Stromal cell of bone marrow (primary cell): Measurements from ENCODE around the gene PELI2.
"Not testable (repeated sequence)": the region's sequence is repeated elsewhere in the genome, so short reads cannot be mapped to it uniquely, and the experiment has no call there.

Source experiments
- DNase-seq: peaks from one replicate; pipeline ENCODE4 v3.0.0-alpha.2; 2012; ENCODE audit warnings: low read depth

PELI2 gene

DNA sequence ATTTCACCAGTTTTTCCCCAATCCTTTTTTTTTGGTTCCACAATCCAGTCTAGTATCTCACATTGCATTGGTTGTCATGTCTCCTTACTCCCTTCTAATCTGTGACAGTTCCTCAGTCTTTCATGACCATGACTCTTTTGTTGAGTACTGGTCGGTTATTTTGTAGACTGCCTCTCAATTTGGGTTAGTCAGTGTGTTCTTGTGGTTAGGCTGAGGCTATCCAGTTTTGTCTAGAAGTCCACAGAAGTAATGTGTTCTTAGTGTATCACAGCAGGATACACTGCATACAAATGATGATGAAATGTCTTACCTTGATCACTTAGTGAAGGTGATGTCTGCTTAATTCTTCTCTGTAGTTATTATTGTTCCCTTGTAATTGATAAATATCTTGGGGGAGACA is 24.8 kb downstream of the PELI2 start:
- no peak for DNase-seq

DNA sequence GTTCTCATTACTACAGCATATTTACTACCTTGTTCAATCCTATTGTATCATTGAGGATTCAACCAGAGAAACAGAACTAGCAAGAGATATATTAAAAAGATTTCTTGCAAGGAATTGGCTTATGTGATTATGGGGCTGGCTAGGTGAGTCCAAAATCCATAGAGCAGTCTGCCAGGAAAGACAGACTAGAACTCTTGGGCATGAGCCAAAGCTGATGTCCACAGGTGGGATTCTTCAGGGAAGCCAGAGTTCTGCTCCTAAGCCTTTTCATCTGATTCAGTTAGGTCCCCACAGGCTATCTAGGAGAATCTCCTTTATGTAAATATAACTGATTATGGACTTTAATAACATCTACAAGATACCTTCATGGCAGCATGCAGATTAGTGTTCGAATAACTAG is 26.0 kb downstream of the PELI2 start:
- DNase-seq, result no peak

DNA sequence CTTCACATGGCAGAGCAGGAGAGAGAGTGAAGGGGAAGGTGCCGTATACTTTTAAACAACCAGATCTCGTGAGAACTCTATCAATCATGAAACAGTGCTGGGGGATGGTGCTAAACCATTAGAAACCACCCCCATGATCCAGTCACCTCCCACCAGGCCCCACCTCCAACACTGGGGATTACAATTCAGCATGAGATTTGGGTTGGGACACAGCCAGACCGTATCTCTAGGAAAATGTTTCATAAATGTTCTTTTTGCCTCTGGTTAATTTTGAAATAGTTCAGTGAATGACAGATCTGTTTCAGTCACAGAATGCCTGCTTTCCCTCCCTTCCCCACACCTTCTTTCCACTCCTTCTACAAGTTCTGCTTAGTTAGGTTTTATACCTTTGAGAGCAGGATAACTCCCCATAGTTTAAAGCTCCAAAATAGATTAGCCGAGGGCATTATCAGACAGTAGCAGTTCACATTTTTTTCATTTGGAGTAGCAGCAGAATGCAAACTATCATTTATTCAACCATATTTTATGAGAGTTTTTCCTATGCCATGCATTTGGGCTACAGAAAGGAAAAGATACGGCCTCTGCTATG is 27.1 kb downstream of the PELI2 start:
- no peak for DNase-seq

DNA sequence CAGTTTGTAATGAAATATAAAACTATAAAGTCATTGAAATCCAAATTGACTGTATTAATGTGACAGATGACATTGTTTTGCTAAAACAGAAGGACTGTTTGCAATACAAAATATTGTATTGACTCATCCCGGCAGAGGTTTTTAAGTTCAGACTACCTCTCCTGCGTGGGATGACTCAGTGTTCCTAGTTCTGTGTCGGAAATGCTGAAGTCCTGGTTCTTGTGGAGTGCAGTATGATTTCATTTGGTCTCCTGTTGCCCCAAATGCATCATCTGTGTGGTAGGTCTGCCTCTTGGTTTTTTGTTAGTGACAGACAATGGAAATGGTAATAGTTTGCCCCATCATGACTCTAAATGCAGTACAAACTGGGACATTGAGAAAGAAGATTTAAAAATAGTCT is 27.8 kb downstream of the PELI2 start:
- DNase-seq, result peak; percentile 40

DNA sequence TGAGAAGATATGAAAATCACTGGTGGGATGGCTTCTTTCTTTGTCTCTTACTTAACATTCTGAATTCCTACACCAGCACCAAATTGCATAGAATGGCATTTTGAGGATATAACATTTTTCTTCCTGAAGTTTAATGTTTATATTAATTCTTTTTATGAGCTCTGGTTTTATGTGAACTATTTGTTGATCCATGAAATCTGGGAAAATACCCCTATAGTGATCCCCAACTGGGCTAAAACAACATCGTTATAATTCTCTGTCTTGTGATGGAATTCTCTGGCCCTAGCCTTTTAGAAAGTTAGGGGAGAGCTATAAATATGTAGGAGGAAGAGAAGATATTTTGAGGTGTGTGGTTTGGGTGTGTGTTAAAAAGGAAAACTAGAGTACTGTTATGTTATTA is 29.2 kb downstream of the PELI2 start:
- DNase-seq, result no peak

DNA sequence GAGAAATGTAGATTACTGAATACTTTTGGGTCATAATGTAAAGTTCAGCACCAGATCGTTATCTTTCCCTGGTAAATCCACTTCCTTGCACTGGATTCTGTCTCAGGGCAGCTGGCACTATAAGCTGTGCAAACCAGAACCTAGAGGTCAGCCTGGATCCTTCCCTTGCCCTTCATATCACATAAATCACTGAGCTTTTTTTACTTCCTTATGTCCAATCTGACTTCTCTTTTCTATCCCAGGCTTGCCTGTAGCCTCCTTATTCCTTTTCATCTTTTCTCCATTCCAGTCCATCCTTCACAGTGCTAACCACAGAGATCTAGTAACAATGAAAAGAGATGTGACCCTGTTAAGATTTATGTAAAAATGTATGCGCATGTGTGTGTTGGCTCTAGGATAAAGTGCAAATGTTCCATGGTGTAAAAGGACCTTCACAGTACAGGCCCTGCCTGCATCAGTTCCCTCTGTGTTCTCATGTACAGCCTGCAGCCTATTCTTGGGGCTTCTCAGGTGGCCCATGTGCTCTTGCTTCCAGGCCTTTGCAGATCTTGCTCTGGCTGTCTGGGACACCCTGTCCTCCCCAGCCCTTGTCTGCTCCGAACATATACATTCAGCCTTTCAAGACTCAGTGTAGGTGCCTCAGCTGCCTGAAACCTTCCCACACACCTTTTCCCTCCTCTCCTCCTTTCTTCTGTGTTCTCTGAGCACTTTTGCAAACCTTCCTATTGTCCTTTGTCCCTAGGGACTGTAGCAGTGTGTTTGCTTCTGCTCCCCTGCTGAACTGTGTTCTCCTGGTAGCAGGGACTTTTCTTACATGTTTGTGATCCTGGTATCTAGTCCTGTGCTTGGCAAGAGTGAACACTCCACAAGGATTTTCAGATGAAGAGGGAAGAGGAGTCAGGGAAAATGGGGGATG is 30.0 kb downstream of the PELI2 start:
- no peak for DNase-seq

DNA sequence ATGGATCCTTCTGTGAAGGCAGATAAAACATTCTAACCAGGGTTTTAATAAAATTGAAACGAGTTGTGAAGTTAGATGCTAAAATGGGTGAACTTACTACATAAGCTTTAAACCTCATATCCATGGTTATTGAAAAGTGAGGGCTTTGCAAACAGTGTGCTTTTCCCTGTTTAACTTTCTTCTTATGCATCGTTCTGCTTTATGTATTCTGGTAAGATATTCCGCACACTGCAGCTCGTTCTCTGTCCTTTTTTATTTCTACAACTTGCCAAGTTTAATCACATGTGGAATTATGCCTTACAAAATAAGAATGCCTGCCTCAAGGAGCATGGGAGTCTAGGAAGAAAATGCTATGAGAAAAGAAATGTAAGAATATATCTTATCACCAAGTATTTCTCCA is 30.9 kb downstream of the PELI2 start:
- no peak for DNase-seq

DNA sequence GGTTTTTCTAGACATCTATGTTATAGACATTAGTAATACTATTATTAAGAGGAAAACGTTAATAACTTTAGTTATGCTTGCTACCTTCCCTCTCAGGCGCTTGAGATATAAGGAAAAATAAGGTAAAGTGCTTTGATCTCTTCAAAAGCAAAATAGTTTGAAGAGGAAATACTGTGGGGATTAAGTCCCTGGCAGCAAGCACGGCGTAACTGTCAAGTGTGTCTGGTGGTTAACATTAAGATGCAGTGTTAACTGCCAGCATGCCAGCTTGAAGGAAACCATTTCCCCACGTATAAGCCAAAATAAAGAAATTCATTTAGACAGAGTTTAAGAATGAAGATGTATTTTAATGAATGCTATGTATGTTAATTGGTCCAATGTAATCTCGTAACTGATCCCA is 31.8 kb downstream of the PELI2 start:
- no peak for DNase-seq

DNA sequence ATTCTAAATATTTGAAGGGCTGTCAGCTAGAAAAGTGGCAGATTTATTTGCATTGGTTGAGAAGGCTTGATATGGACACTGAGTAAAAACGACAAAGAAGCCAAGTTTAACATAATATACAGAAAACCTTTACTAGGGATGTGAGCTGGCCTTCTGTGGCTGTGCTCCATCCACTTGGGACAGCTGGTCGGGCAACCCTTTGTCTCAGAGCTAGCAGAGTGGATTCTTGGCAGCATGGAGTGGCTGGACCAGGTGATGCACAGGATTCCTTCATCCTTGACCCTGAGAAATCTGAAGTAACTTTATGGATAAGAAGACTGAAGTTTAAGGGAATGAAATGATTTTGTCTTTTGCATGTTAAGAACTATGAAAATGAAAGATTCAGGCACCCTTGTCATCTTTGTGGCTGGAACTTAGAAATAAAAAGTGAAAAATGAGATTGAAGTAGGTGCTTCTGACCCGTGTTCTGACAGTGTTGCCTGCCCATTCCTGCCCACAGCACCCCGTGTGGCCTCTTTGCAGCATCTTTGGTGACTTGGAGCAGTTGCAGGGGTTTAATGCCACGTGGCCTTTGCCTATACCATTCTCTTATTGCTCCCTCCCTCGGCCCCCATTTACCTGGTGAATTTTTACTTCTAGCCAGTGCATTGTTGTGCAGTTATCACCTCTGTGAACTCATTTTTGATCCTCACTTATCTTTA is 32.6 kb downstream of the PELI2 start:
- no peak for DNase-seq

DNA sequence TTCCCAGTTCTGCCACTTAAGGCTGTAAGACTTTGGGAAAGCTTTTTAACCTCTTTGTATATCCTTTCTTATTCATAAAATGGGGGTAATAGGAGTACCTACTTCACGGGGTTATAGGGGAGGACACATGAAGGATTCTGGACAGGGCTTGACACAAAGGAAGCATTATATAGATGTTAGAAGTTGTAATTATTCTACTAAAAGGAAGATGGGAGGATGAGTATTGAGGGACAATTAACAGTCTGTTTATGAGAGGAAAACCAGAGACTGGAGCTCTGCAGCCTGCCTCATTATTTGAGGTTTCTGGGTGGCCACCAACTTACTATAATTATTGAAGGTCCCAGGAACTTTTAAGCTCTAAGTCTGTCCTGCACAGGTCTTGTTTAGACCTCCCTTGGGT is 34.0 kb downstream of the PELI2 start:
- no peak for DNase-seq

DNA sequence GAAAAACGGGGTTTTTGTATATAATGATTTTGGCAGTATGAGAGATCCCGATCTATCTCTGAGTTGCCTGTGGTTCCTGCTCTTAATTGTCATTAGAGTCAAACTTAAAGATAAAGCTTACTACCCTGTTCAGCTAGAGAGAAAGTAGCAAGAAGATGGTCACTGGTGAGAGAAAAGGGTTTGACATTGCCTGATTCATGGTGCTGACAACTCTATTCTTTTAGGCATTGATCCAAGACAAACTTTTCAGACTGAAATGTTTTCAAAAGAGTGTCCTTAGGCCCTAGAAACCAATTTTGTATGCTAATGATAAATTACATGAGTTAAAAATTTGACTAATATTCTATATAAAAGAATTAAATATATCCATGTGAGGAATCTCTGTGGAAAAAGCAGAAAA is 35.1 kb downstream of the PELI2 start:
- DNase-seq, result no peak

DNA sequence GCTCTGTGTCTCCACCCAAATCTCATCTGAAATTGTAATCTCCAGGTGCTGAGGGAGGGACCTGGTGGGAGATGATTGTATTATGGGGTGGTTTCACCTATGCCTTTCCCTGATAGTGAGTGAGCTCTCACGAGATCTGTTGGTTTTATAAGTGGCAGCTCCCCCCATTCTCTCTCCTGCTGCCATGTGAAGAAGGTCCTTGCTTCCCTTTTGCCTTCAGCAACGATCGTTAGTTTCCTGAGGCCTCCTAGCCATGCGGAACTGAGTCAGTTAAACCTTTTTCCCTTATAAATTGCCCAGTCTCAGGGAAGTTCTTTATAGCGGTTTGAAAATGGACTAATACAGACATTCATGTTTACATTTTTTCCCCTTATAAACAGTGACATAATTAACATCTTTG is 36.1 kb downstream of the PELI2 start:
- DNase-seq, result no peak

DNA sequence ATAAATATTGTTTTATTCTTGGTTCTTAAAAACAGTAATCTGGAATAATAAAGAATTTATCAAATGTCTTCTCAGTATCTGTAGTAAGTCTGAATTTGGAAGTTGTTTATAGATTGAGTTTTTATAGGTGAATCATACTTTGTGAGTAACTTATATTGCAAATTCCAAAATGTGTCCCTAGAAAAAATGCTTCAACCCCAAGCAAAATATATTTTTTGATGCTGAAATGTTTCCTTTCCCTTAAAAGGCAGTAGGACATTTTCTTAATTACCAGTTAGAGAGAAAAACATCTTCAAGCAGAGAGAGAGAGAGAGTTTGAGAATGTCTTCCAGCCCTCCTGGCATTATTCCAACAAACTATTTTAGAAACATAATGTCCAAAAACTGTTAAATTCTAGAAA is 37.9 kb downstream of the PELI2 start:
- no peak for DNase-seq

DNA sequence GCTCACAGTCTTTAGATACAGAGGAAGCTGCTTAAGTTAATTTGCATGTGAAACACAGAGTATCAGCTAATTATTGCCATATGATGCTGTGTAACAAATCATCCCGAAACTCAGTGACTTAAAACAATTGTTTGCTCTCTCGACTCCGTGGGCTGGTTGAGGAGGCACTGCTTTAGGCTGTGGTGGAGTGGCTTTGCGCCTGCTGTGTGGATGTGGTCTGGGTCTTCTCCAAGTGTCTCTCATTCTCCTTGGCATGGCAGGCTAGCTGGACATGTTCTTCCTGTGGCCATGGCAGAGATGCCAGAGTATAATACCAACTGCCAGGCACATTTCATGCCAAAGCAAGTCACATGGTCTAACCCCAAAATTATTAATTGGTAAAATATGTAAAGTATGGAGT is 40.9 kb downstream of the PELI2 start:
- no peak for DNase-seq

DNA sequence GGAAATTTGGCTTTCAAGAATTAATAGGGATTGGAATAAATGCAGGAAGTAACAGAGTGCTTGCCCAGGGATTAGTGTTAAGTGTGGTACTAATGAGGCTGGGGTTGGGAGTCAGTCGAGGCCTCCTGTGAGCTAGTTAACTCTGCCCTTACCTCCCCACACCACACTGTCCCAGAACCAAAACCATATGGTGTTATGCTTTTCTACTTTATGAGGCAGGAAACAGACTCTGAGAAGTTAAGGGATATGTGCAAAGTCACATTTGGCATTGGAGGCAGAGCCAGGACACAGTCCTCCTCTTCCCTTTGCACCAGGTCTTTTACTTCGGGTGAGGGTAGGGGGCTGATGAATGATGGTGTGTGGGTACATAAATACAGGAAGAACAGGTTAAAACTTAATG is 41.9 kb downstream of the PELI2 start:
- no peak for DNase-seq

DNA sequence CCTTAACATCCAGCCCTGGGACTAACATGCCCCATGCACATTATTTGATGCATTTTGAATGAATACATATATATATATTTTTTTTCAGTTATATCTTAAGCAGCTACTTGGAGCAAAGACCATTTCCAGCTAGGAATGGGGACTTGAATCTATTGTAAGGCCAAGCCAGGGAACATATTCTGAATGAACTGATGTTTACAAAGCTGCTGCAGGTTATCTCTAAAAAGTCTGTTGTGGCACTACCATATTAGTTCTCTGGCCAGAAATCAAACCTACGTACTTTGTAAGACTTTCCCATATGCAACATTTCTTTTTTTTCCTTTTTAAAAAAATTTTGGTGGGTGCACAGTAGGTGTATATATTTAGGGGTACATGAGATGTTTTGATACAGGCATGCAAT is 43.4 kb downstream of the PELI2 start:
- DNase-seq, result no peak

DNA sequence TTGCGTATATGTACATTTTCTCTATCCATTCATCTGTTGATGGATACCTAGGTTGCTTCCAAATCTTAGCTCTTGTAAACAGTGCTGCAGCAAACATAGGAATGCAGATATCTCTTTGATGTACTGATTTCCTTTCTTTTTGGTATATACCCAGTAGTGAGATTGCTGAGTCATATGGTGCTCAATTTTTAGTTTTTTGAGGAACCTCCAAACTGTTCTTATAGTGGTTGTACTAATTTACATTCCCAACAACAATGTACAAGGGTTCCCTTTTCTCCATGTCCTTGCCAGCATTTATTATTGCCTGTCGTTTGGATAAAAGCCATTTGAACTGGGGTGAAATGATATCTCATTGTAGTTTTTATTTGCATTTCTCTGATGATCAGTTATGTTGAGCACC is 44.3 kb downstream of the PELI2 start:
- no peak for DNase-seq

DNA sequence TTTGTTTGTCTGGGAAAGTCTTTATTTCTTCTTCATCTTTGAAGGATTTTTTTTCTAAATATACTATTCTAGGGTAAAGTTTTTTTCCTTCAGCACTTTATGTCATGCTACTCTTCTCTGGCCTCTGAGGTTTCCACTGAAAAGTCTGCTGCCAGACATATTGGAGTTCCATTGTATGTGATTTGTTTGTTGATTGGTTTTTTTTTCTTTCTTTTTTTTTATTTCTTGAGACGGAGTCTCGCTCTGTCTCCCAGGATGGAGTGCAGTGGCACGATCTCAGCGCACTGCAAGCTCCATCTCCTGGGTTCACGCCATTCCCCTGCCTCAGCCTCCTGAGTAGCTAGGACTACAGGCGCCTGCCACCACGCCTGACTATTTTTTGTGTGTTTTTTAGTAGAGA is 48.4 kb downstream of the PELI2 start:
- DNase-seq, result not testable (repeated sequence)

DNA sequence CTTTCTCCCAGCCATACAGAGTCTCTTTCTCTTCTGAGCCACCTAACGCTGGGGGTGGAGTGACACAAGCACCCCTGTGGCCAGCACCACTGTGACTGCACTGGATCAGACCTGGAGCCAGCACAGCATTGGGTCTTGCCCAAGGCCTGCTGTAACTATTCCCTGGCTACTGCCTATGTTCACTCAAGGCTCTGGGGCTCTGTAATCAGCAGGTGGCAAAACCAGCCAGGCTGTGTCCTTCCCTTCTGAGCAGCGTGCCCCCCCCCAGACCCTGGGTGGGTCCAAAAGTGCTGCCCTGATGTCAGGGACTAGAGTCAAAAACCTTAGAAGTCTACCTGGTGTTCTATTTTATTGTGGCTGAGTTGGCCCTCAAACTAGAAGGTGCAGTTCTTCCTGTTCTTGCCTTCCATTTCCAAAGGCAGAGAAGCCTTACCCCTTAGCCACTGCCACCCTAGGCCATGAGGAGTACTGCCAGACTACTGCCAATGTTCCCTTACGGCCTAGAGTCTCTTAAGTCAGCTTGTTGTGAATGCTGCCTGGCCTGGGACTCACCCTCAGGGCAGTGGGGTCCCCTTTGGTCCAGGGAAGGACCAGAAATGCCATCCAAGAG is 49.9 kb downstream of the PELI2 start:
- DNase-seq, result no peak

DNA sequence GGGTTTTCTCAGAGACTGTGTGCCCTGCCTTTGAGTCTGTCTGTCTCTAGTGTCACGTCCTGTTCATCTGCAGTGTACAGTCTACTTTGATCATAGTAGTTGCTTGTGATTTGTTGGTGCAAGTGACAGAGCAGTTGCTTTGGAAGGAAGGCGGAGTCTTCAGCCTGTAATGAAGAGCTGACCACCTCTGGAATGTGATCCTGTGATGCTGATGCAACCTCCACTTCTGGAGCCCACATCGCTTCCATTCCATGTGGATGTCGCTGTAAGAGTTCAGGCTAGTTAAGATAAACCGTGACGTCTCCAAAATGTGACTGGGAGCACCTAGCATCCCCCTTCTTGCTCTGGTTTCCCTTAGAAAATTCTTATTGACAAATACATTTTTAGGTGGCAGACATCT is 51.8 kb downstream of the PELI2 start:
- no peak for DNase-seq

DNA sequence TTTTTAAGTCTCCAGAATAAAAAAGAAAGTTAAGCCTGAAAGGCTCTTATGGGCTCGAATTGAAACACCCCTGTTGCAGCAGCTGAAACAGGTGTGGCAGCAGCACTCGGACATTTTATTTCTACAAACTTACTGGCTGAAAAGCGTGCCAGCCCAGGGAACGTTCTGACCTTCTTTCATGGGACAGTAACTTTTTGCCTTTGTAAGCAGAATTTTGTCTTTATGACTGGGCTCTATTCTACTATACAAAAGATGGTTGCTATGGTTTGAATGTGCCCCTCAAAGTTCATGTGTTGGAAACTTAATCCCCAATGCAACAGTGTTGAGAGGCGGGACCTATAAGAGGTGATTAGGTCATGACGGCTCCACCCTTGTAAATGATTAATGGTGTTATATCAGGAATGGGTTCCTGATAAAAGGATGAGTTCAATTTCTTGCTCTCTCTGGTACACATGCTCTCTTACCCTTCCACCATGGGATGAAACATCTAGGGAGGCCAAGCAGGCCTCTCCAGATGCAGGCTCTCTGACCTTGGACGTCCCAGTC is 52.7 kb downstream of the PELI2 start:
- DNase-seq, result no peak

DNA sequence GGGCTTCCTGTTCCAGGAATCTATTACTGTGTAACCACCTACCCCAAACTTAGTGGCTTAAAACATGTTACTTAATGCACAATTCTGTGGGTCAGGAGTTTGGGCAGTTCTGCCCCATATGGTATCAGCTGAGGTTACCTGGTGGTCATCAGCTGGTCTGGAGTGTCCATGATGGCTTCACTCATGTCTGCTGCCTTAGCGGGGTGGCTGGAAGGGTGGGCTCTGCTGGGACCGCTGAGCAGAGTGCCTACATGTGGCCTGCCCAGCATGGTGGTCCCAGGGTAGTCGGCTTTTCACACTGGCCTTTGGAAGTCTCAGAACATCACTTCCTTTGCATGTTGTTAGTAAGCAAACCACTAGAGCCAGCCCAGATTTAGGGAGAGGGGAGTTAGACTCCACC is 53.9 kb downstream of the PELI2 start:
- no peak for DNase-seq

DNA sequence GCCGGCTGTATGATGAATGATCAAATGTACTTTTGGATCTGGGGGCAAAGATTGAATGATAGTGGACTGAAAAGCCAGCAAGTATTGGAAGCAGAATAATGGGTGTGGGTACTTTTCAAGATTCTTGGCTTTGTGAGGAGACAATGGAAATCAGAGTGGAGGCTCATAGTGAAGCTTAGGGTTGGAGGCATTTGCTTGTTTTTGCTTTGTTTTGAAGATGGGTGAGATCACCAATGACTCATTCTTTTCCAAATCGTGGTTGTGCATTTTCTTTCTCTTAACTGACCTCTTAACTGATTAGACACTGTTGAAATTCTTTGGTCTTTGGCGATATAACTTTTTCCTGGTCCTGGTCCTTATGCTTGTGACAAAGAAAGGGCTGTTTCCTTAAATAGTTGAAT is 54.4 kb downstream of the PELI2 start:
- DNase-seq, result peak; percentile 67
